ENCODE results near the gene C12orf56. TPM values are rescaled to one million over a fixed set of nuclear protein-coding genes. Genes with fewer than 3 reads are reported as not detected.
A peak's percentile ranks its signal among the peaks of the same experiment; 100 is the strongest.
"Not testable (repeated sequence)": the region's sequence is repeated elsewhere in the genome, so short reads cannot be mapped to it uniquely, and the experiment has no call there.

C12orf56 gene
- total RNA-seq, 1 experiment from 2014 or later, result not detected

DNA sequence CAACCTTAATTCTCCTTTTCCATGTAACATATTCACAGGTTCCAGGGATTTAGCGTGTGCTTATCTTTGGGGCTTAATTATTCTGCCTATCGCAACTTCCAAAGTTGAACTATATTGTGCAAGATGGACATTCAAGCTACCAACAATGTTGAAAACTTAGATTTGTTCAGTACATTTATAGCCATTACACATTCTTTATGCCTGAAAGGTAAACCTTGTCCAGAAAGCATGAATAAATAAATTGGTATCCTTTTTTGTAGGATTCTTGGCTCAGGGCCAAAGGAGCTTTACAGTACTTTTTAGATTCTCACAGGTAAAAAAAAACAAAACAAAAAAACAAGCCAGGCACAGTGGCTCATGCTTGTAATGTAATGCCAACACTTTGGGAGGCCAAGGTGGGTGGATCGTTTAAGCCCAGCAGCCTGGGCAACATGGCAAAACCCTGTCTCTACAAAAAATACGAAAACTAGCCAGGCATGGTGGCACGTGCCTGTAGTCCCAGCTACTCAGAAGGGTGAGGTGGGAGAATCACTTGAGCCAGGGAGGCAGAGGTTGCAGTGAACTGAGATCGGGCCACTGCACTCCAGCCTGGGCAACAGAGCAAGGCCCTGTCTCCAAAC lies 3.3 kb downstream of the C12orf56 start:
- no peak for DNase-seq (ENCODE audit: low spot score)

- DNase-seq (ENCODE audit: low spot score), result peak; percentile 67
Observed at GRCh38 chr12:64385468-64385867, 5.1 kb downstream of the C12orf56 start.

DNA sequence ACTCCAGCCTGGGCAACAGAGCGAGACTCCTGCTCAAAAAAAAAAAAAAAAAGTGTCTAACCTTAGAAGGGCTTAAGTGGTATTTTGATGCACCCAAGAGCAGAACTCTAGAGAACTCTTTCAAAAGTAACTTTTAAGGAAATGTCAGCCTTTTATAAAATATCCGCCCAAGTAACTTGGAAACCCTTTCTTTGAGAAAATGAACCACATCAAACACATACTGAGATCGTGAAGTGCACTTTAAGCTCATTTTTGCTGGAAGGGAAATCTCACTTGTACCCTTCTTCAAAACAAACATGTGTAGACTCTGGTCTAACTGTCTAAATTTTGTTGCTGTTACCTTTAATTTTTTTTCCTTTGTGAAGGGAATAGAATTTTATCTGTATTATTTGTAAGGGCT lies 5.5 kb downstream of the C12orf56 start:
- DNase-seq (ENCODE audit: low spot score), result no peak

DNA sequence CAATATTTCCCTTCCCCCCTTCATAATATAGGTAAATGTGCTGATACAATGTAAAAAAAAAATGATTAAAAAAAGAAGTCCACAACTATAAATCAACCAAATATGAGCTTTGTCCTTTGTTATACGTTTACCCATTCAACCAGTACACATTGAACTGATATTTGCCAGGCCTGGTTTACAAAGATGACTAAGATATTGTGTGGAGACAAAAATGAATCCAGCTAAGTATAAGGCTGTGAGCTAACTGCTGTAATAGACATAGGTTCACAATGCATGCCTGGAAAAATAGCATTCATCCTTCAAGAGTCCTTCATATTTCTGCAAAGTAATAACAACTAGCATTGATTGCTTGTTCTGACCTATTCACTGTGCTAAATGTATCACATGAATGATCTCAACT lies 6.9 kb downstream of the C12orf56 start:
- DNase-seq (ENCODE audit: low spot score), result no peak

- DNase-seq (ENCODE audit: low spot score), result no peak
Observed at GRCh38 chr12:64362721-64363305, 27.7 kb downstream of the C12orf56 start.

DNA sequence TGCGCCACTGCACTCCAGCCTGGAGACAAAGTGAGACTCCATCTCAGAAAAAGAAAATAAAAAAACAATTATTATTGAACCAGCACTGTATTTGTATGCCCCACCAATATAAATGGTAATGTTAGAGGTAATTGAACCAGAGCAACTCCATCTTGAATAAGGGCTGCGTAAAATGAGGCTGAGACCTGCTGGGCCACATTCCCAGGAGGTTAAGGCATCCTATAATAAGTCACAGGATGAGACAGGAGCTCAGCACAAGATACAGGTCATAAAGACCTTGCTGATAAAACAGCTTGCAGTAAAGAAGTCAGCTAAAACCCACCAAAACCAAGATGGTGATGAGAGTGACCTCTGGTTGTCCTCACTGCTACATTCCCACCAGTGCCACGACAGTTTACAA lies 29.4 kb downstream of the C12orf56 start:
- not testable (repeated sequence) for DNase-seq (ENCODE audit: low spot score)

DNA sequence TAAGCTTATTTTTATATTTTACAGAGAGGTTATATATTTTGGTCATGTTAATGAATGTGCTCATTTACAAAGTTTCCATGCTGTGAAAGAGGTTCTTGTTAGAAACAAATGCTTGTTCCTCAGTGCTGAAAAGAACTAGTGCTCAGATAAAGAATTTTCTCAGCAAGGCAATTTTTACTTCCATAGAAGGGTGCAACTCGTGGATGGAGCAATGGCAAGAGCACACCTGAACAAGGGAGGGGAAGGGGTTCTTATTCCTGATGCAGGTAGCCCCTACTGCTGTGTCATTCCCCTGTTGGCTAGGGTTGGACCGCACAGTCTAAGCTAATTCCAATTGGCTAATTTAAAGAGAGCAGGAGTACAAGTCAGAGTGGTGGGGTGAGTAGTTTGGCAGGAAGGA lies 34.3 kb downstream of the C12orf56 start:
- DNase-seq (ENCODE audit: low spot score), result not testable (repeated sequence)

GRCh38 chr12:64352181-64352580 lies 38.4 kb downstream of the C12orf56 start:
- no peak for DNase-seq (ENCODE audit: low spot score)

DNA sequence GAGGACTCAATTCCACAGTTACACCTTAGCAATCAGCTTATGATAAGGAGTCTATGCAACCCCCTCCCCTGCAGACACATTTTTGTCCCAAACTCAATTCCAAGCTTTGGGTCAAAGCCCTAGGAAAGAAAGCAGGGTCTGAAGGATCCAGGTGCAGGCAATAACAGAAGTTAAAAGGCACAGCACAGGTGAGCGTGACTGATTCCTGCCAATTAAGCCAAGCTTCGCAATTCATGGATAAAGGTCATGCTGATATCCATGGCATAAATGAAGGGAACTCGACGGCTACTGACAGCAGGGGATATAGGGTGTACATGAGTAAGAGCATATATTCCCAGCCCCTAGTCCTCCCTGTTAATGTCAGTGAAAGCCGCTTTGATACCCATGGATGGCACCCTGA lies 39.3 kb downstream of the C12orf56 start:
- DNase-seq (ENCODE audit: low spot score), result no peak

DNA sequence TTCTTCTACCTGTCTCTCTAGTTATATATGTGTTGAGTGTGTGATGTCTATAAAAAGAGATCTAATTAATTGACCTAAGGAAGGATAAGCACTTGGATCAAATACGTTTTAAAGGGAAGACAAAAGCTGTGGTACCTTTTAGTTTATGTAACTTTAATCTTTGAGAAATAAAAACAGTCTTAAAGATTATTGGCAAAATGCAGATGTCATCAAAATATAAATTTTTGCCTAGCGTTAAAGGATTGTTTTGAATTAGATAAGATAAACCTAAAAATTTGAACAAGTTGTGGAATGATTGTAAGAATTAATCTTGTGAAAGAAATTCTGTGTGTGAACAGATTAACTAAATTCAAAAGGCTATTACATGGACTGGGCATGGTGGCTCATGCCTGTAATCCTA lies 42.9 kb downstream of the C12orf56 start:
- no peak for DNase-seq (ENCODE audit: low spot score)

DNA sequence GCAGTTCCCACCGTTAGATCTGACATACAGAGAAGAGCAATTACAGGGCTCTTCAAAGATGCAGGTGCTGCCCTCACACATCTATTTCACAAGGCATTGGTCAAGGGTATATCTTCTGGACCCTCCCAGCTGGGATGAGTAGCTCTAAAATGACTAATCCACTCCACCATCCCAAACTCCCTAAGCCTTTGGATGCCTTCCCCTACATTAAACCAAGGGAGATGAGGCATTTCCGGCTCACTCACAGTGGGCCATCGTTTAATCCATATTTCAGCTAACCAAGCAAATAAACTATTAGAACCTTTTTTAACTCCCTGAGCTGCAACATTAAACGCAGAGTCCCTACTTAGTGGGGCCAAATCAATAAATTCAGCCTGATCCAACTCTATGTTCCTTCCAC lies 45.9 kb downstream of the C12orf56 start:
- peak; percentile 27 for DNase-seq (ENCODE audit: low spot score)

DNA sequence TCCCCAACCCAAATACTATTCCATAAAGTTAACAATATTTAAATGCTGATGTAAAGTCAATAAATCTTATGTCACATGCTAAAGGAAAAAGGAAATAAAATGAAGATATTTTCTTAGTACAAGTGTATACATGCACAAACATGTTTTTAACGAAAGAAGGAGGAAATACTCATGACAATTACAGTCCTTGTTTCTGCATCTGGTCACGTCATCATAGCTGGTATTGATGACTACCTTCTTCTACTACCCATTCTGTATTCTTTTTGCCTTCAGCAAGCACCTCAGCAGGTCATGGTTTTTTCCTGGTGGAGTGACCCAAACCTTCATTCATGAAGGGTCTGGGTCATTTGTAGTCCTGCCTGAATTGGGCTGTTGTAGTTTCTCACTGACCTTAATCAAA lies 50.0 kb downstream of the C12orf56 start:
- not testable (repeated sequence) for DNase-seq (ENCODE audit: low spot score)

DNA sequence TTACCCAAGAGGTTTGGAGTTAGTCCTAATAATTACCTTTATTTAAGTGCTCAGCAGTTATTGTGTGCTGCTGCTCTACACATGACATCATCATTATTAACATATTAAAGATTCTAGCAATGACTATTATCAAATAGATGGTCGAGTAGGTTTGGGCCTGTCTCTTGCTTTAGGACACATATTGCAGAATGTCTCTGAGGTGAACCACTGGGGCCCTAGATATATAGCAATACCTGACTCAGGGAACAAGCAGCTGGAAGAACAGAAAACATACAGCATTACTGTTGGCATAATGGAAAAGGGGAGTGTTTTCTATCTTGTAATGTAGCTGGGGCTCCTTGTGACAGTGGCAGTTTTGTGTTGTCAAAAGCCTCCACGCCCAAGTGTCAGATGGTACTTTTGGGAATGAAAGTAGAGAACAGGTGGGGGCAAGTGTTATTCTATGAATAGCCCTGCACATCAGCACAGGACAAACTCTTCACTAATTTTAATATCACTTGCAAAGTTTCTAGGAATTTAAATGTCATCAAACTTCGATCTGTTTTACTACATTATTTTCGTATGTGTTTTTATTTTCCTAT lies 54.6 kb downstream of the C12orf56 start:
- DNase-seq (ENCODE audit: low spot score), result no peak

DNA sequence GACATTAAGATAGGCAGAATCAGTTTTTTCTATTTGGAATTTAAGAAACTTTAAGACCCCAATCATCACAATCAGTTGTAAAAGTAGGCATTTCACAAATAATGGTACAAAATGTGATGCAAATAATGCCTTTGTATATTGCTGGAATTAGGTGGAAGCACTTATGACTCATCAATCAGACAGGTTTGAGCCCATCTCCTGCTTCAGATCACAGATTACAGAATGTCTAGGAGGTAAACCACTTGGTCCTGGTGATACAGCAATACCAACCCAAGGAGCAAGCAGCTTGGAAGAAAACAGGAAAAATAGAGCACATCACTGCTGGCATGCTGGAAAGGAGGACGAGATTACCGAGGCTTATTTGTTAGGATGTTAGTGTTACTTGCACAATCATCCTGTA lies 57.6 kb downstream of the C12orf56 start:
- no peak for DNase-seq (ENCODE audit: low spot score)

GRCh38 chr12:64332296-64332695 lies 58.3 kb downstream of the C12orf56 start:
- no peak for DNase-seq (ENCODE audit: low spot score)

GRCh38 chr12:64329031-64329710 lies 61.4 kb downstream of the C12orf56 start:
- not testable (repeated sequence) for DNase-seq (ENCODE audit: low spot score)

DNA sequence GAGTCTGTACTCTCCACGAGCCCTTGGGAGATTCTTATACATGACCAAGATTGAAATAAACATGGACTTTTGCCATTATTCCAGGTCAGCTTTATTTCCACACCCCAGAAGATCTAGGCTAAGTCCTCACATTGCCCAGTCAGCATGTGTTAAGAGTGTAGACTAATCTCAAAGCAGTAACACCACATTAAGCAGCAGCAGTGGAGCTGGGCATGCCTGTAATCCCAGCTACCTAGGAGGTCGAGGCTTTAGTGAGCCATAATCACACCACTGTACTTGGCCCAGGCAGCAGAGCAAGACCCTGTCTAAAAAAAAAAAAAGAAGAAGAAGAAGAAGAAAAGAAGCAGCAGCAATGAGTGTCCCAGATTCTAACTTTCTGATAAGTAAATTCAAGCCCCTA lies 65.5 kb downstream of the C12orf56 start:
- DNase-seq (ENCODE audit: low spot score), result no peak

DNA sequence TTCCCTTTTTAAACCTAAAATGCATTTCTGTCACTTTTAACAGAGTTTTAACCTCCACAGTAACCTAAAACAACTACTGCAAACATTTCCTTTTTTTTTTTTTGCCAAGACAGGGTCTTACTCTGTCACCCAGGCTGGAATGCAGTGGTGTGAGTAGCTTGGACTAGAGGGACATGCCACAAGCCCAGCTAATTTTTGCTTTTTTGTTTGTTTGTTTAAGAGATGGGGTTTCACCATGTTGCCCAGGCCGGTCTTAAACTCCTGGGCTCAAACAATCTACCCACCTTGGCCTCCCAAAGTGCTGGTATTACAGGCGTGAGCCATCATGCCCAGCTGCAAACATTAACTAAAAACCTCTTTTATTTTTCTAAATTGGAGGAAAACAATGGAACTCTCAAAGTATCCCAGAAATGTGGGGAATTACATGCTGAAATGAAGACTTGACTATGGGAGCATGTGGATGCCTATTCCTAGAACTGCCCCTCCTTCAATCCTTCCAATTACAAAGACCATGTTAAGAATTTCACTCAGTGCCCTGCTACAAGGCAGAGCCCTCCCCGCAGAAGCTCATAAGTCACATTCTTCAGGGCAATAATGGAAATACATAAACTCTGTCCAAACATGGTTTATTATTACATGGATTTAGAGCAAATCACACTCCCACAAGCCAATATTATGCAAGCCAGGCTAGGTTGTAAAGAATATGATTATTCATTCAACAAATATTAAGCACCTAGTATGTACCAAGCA lies 66.9 kb downstream of the C12orf56 start:
- DNase-seq (ENCODE audit: low spot score), result no peak

- no peak for DNase-seq (ENCODE audit: low spot score)
Observed at GRCh38 chr12:64323006-64323405, 67.6 kb downstream of the C12orf56 start.

GRCh38 chr12:64320611-64321010 lies 69.9 kb downstream of the C12orf56 start:
- no peak for DNase-seq (ENCODE audit: low spot score)

- DNase-seq (ENCODE audit: low spot score), result not testable (repeated sequence)
Observed at GRCh38 chr12:64319540-64320225, 70.9 kb downstream of the C12orf56 start.

- DNase-seq (ENCODE audit: low spot score), result peak; percentile 3
Observed at GRCh38 chr12:64318605-64319004, 72.0 kb downstream of the C12orf56 start.

All from A172 (cell line).